Measurements from ENCODE around the gene CYP4F11. TPM values are rescaled to one million over a fixed set of nuclear protein-coding genes. Genes with fewer than 3 reads are reported as not detected.
"Not testable (repeated sequence)": the region's sequence is repeated elsewhere in the genome, so short reads cannot be mapped to it uniquely, and the experiment has no call there.

CYP4F11 gene
- total and polyA plus RNA-seq, 12 donors = 0.09 to 2.1 (median 0.56) TPM; not detected in 4

DNA sequence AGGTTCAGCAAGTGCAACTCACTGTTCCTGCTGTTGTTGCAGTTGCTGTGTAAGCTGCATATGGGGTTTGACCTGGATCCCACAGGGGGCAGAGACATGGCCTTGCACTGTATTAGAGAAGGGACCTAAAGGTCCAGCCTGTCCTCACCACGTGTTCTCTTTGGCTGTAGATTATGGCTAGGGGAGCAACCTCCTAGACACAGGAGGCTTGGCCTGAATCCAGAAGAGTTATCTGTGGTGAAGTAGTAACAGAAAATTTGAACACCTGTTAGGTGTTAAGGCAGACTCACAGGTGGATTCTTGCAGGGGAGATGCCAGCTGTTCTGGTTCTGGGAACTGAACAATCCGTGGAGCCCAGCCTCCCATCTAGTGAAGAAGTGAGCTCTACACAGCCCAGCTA lies 3.4 kb upstream of the CYP4F11 start:
- ATAC-seq = no peak
- Histone ChIP-seq H3K36me3 (no peaks in the 10 kb centered on the region), H3K27me3 (peaks cover 0 to 69% (median 30%) of the 10 kb centered on the region in 7 donors), H3K27ac (no peak overlapping the region), H3K9me3 (peaks cover 0 to 8% (median 0%) of the 10 kb centered on the region in 11 donors), H3K4me1 (peaks cover 0 to 11% (median 0%) of the 10 kb centered on the region in 9 donors), H3K4me3 (no peak overlapping the region)
- 58 to 63% methylated on average over 2 of the region's 2 CpGs for WGBS, 2 donors
- DNase-seq = no peak
- TF ChIP-seq, protein P1, sequence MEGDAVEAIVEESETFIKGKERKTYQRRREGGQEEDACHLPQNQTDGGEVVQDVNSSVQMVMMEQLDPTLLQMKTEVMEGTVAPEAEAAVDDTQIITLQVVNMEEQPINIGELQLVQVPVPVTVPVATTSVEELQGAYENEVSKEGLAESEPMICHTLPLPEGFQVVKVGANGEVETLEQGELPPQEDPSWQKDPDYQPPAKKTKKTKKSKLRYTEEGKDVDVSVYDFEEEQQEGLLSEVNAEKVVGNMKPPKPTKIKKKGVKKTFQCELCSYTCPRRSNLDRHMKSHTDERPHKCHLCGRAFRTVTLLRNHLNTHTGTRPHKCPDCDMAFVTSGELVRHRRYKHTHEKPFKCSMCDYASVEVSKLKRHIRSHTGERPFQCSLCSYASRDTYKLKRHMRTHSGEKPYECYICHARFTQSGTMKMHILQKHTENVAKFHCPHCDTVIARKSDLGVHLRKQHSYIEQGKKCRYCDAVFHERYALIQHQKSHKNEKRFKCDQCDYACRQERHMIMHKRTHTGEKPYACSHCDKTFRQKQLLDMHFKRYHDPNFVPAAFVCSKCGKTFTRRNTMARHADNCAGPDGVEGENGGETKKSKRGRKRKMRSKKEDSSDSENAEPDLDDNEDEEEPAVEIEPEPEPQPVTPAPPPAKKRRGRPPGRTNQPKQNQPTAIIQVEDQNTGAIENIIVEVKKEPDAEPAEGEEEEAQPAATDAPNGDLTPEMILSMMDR (IDR thresholded peaks at IDR 0.05) = no peak
- intact Hi-C loops (cut with DNase I) = no loop called here

DNA sequence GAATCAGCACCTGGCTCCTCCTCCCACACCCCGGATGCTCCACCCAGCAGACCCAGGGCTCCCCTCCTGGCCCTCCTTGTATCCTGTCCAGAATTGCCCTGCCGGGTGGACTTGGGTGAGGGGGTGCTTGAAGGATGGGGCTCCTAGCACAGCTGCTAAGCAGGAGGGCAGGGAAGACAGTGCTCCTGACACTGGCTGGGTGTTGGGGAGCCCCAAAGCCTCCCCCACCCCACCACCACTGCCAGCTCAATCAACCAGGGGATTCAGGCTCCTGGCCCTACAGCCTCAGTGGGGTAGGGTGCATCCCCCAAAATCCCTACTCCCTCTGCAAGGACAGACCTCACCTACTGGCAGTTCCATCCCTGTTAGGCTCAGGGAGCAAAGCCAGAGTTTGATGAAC lies 2.6 kb upstream of the CYP4F11 start:
- 85 to 88% methylated on average over 2 of the region's 2 CpGs for WGBS, 2 donors
- ATAC-seq = no peak
- Histone ChIP-seq H3K4me3 (no peak overlapping the region), H3K27me3 (peaks cover 0 to 65% (median 25%) of the 10 kb centered on the region in 7 donors), H3K36me3 (no peaks in the 10 kb centered on the region), H3K9me3 (peaks cover 0 to 8% (median 0%) of the 10 kb centered on the region in 11 donors), H3K27ac (no peak overlapping the region), H3K4me1 (peaks cover 0 to 11% (median 0%) of the 10 kb centered on the region in 9 donors)
- DNase-seq = no peak
- TF ChIP-seq, protein P1 (IDR thresholded peaks at IDR 0.05) = no peak
- intact Hi-C loops (cut with DNase I) = no loop called here

DNA sequence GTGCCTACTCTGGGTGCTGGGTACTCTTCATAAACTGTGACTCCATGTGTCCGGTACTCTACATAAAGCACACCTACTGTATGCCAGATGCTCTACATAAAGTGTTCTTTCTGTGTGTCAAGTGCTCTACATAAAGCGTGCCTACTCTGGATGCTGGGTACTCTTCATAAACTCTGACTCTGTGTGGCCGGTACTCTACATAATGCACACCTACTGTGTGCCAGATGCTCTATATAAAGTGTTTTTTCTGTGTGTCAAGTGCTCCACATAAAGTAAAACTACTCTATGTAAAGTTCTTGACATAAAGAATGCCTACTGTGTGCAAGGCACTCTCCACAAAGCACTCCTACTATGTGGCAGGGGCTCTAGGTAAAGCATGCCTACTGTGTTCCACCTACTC lies 1.8 kb upstream of the CYP4F11 start:
- ATAC-seq (no peak), DNase-seq (no peak)
- 68 to 72% methylated on average over 3 of the region's 3 CpGs for WGBS, 2 donors
- TF ChIP-seq, protein P1 (IDR thresholded peaks at IDR 0.05) = no peak
- H3K36me3 ChIP-seq = no peaks in the 10 kb centered on the region
- no peak overlapping the region for H3K27ac ChIP-seq
- peaks cover 0 to 11% (median 0%) of the 10 kb centered on the region in 9 donors for H3K4me1 ChIP-seq
- peaks cover 0 to 67% (median 26%) of the 10 kb centered on the region in 7 donors for H3K27me3 ChIP-seq
- intact Hi-C loops (cut with DNase I) = no loop called here
- H3K9me3 ChIP-seq = peaks cover 0 to 8% (median 0%) of the 10 kb centered on the region in 11 donors
- no peak overlapping the region for H3K4me3 ChIP-seq

DNA sequence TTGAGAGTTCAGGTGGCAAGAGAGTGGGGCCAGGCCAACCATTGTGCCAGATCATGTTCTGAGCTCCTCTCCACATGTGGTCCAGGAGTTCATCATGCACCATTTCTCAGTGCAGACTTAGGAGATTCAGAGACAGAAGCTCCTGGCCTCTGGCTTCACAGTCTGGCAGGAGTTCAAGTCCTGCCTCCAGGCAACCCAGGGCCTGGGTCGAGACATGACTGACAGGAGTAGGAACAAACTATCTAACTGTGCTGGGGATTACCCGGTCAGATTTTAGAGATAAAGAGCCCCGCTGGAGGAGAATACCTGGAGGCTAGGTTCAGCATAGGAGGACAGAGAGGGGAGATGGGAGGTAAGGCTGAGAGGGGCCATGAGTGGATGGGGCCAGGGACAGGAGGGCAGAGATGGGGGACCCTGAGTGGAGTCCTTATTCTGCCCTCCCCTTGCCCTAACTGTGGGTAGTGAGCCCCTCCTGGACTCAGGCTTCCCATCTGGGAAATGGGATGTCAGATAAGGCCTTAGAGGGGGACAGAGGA lies 906 bp upstream of the CYP4F11 start:
- peaks cover 0 to 11% (median 0%) of the 10 kb centered on the region in 9 donors for H3K4me1 ChIP-seq
- peaks cover 0 to 69% (median 35%) of the 10 kb centered on the region in 7 donors for H3K27me3 ChIP-seq
- ATAC-seq = peak in 2 of 8 donors; percentile 6 to 16
- no peak overlapping the region for H3K4me3 ChIP-seq
- no peak for DNase-seq
- 59 to 60% methylated on average over 3 of the region's 3 CpGs for WGBS, 2 donors
- H3K9me3 ChIP-seq = peaks cover 0 to 8% (median 0%) of the 10 kb centered on the region in 11 donors
- intact Hi-C loops (cut with DNase I) = no loop called here
- H3K36me3 ChIP-seq = no peaks in the 10 kb centered on the region
- TF ChIP-seq, protein P1 (IDR thresholded peaks at IDR 0.05) = no peak
- H3K27ac ChIP-seq = peak overlapping the region in 1 of 10 donors; percentile 61

DNA sequence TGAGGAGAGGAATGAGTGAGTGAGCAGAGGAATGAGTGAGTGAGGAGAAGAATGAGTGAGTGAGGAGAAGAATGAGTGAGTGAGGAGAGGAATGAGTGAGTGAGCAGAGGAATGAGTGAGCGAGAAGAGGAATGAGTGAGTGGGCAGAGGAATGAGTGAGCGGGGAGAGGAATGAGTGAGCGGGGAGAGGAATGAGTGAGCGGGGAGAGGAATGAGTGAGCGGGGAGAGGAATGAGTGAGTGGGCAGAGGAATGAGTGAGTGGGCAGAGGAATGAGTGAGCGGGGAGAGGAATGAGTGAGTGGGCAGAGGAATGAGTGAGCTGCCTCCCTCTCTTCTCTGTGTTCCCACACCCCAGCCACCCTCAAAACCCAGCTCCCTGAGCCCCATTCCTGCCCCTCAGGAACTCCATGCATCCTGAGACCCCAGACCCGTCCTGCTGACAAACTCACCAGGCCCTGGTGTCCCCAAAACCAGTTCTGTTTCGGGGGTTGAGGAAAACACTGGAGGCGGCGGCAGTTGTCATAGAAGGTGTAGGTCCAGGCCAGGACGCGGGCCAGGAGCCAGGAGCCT lies 483 bp downstream of the CYP4F11 start:
- peaks cover 0 to 11% (median 0%) of the 10 kb centered on the region in 9 donors for H3K4me1 ChIP-seq
- ATAC-seq; H3K9me3 ChIP-seq; DNase-seq; intact Hi-C loops (cut with DNase I); H3K36me3 ChIP-seq; H3K4me3 ChIP-seq: not testable (repeated sequence)
- H3K27me3 ChIP-seq = peaks cover 0 to 71% (median 38%) of the 10 kb centered on the region in 7 donors
- WGBS, 2 donors = 69 to 83% methylated on average over 12 of the region's 12 CpGs
- peak overlapping the region in 1 of 10 donors; percentile 61 for H3K27ac ChIP-seq
